NCI-H2081 (cell line): ENCODE results near the gene GAA.
"Not testable (repeated sequence)": the region's sequence is repeated elsewhere in the genome, so short reads cannot be mapped to it uniquely, and the experiment has no call there.

Experiments used
- DNase-seq, 2 experiments: peaks; one replicate each; lab custom pipeline; 2025; lab: John Stamatoyannopoulos, UW

The GAA gene

GRCh38 chr17:80145076-80146075, 44.0 kb downstream of the GAA start:
- no peak for DNase-seq

DNA sequence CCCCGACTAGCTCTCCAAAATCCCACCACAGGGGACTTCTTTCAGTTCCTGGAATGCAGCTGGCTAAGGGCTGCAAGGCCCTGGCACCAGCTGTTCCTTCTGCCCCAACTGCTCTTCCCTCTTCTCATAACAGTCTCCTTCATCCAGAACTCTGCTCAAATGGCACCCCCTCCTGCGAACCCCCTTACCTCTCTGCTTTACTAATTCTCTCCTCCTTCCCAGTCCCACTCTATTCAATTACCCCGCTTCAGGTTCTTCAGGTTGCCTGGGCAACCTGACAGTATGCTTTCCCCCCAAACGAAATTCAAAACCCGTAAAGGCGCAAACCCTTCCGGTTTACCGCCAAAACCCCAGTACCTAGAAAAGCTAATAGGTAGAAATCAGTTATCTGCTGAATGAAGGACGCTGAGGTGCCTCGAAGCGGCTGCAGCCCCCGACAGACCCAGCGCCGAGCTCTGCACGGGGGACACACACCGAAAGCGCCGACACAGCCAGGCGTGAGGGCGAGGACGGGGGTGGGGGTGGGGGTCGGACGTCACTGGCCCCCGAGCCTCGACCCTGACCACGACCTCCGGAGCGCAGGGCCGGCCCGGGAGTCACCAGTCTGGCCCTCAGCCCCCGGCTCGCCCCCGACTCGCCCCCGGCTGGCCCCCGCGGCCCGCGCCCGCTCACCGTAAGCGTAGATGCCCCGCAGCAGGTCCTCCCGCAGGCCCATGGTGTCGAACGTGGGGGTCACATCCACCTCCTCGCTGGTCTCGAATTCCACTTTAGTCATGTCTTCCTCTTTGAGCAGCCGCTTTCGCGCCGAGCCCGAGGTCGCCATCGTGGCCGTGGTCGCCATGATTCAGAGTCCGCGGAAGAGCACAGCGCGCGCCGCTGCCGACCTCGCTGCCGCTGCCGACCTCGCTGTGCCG, 45.0 kb downstream of the GAA start:
- DNase-seq: peak in 1 of 2 experiments; percentile 45

DNA sequence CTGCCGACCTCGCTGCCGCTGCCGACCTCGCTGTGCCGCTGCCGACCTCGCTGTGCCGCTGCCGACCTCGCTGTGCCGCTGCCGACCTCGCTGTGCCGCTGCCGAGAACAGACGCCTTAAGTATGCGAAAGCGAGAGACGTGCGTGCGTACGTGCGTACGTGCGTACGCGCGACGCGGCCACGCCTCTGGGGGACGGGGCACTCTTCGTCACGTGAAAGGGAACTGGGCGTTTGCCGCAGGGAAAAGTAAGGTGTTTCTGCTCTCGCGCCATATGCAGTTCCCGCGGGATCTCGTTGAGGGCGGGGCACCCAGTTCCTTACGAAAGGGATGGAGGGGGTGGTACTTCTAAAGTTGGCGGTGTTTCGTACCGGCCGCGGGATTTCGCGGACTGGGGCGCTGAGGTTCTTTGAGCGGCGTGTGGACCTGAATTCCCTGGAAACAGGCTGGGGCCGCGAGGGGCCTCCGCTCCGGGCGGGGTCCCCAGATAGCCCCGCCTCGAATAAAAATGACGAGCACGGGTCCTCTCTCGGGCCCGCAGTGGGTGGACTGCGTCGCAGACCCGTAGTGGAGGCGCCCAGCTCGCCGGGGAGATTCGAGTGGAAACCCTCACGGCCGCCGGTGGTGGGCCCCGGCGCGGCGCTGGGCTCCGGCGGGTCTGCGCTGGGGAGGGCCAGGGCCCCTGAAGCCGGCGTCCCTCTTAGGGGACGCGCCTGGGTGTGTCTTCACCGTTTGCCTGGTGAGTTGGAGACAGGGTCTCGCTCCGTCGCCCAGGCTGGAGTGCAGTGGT, 45.8 kb downstream of the GAA start, which contains the start of gene EIF4A3:
Gene EIF4A3 (minus strand): TSS at position 94 of the 788 bp plus-strand sequence. CDS start 167 bp downstream, outside the sequence.
- peak; percentile 99 to 100 for DNase-seq

- DNase-seq: no peak
These were observed 50.0 kb downstream of the GAA start for GRCh38 chr17:80151333-80151732.

GRCh38 chr17:80152081-80152702, 50.8 kb downstream of the GAA start:
- no peak for DNase-seq

DNA sequence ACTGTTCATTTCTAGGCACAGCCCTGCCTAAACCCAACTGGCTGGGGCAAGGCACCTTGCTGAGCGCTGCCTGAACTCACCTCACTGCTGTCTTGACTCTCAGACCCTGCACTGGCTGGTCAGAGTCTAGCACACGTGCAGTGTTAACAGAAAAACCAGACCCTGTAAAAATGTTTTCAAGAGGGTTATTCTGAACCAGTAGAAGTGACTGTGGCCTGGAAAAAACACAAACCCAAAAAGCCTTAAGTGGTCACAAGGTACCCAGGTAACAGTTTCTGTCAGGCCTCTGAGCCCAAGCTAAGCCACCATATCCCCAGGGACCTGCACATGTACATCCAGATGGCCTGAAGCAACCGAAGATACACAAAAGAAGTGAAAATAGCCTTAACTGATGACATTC, 51.6 kb downstream of the GAA start:
- DNase-seq: no peak

GRCh38 chr17:80154166-80154565, 52.8 kb downstream of the GAA start:
- DNase-seq: no peak

GRCh38 chr17:80155600-80155999, 54.2 kb downstream of the GAA start:
- DNase-seq: not testable (repeated sequence)

DNA sequence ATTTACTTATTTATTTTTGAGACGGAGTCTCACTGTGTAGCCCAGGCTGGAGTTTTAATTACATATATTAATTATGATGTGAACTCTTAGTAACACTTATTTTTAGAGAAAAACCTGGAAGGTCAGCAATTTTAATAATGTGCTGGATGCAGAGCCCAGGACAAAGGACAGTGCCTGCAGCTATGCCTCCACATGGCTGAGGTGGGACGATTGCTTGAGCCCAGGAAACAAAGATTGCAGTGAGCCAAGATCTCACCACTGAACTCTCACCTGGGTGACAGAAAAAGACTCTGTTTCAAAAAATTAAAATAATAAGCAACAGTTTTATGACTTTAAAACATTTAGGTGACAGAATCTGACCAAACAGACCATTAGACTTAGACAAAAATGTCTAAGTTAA, 57.5 kb downstream of the GAA start:
- no peak for DNase-seq

- DNase-seq: no peak
These were observed 59.2 kb downstream of the GAA start for GRCh38 chr17:80160536-80160935.

GRCh38 chr17:80163336-80163735, 62.0 kb downstream of the GAA start:
- DNase-seq: no peak

DNA sequence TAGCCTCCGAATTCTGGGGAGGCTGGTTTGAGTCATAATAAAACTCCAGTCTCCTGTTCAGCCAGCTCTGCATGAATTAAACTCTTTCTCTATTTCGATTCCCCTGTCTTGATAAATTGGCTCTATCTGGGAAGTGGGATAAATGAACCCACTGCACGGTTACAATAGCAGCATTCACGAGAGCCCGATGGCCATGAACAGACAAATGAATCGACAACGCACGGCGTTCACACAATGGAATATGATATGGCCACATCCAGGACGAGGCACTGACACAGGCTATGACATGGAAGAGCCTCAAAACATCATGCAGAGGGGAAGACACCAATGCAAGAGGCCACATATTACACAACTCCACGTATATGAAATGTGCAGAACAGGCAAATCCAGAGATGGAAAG, 62.8 kb downstream of the GAA start:
- DNase-seq: no peak

DNA sequence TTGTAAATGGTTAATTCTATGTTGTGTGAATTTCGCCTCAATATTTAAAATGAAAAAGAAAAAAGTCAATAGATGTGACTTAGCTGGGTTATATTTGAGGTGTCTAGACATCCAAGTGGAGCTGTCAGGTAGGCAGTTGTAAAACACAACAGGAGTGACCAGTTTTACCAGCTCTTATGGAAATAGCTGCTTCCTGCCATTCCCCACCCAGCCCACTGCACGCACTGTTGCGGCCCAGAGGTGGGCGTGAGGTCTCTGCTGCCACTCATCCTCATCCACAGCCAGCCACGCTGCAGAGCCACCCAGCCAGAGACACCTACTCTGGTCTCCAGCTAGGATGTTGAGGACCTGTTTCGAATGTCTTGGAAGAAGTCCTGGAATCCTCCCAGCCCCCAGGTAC, 65.1 kb downstream of the GAA start:
- no peak for DNase-seq

DNA sequence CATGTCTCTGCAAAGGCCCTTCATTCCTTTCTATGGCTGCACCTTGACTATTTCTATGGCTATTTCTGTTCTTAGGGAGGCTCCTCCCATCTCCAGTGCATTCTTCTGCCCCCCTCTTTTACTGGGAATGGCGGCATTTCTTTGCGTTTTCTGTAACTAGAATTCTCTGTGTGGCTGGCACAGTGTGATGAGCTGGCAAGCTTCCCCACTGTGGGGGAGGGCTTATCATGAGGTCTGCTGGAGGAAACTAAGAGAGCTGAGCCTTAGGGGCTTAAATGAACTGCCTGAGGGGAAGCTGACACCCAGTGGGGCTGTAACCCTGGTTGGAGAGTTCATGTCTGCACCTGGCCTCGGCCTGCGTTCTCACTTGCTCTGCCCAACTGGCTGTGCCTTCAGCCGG, 67.0 kb downstream of the GAA start:
- DNase-seq: no peak

DNA sequence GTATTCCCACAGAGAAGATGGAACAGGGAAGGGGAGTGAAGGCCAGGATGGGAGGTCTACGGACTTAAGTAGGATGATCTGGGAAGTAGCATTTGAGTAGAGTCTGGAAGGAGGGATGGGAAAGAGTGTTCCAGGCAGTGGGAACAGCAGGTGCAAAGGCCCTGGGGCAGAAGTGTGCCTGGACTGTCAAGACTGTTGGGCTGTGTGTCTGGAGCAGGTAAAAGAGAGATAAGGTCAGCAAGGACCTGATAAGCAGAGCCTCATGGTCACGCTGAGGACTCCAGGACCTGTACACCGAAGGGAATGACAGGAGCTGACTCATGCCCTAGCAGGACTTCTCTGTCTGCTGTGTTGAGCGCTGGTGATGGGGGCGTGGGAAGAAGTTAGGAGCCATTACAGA, 67.7 kb downstream of the GAA start:
- DNase-seq: no peak
